Mesothelial cell of epicardium (in vitro differentiated cells): ENCODE results near the gene SOWAHD. TPM values are rescaled to one million over a fixed set of nuclear protein-coding genes. Genes with fewer than 3 reads are reported as not detected.

Experiments used
- DNase-seq, 2 experiments: peaks; one replicate each; pipeline ENCODE4 v3.0.0; 2021; ENCODE audit warnings: low spot score in 2 of 2; ENCODE audit not compliant: unreplicated experiment in 2 of 2
- H3K27ac Mint-ChIP-seq: 2 replicates; pipeline ENCODE4 v1.8.0; 2021; ENCODE audit warnings: mixed read lengths
- H3K27me3 Mint-ChIP-seq: 2 replicates; pipeline ENCODE4 v1.8.0; 2021; ENCODE audit warnings: low read depth, mixed read lengths
- H3K36me3 Mint-ChIP-seq: 2 replicates; pipeline ENCODE4 v1.8.0; 2021; ENCODE audit warnings: mixed read lengths
- H3K4me1 Mint-ChIP-seq: 2 replicates; pipeline ENCODE4 v1.8.0; 2021; ENCODE audit warnings: mixed read lengths
- H3K4me3 Mint-ChIP-seq: 2 replicates; pipeline ENCODE4 v1.8.0; 2021; ENCODE audit warnings: mild to moderate bottlenecking, moderate library complexity, mixed read lengths
- H3K9me3 Mint-ChIP-seq: 2 replicates; pipeline ENCODE4 v1.8.0; 2021; ENCODE audit warnings: mixed read lengths
- CTCF ChIP-seq: fragments of 200-600 bp; sonication (generic); IDR thresholded peaks from one replicate; pipeline ENCODE4 v1.5.0; 2021; ENCODE audit warnings: antibody characterized with exemption; ENCODE audit not compliant: unreplicated experiment
- total RNA-seq: library from RNA; stranded (reverse); gene quantifications from 3 replicates; pipeline ENCODE4 v1.2.1, GENCODE V29; 2021

Gene SOWAHD
- total RNA-seq, 1 donor from 2014 or later = not detected

GRCh38 chrX:119753639-119754257, 4.6 kb upstream of the SOWAHD start:
- Mint-ChIP-seq H3K4me1 (peaks cover 18% of the 10 kb centered on the region), H3K4me3 (no peak overlapping the region), H3K36me3 (peaks cover 2% of the 10 kb centered on the region), H3K27me3 (peaks cover 4% of the 10 kb centered on the region), H3K27ac (peak overlapping the region; percentile 59), H3K9me3 (peaks cover 12% of the 10 kb centered on the region)
- no peak for DNase-seq
- TF ChIP-seq CTCF = peak; percentile 44

GRCh38 chrX:119755981-119756533, 2.3 kb upstream of the SOWAHD start:
- Mint-ChIP-seq H3K36me3 (peaks cover 2% of the 10 kb centered on the region), H3K4me3 (no peak overlapping the region), H3K9me3 (peaks cover 7% of the 10 kb centered on the region), H3K27ac (no peak overlapping the region), H3K27me3 (peaks cover 19% of the 10 kb centered on the region), H3K4me1 (peaks cover 18% of the 10 kb centered on the region)
- no peak for DNase-seq
- TF ChIP-seq CTCF = no peak

GRCh38 chrX:119756926-119757635, 1.3 kb upstream of the SOWAHD start:
- peaks cover 19% of the 10 kb centered on the region for H3K27me3 Mint-ChIP-seq
- DNase-seq = no peak
- H3K4me3 Mint-ChIP-seq = peak overlapping the region; percentile 78
- peaks cover 3% of the 10 kb centered on the region for H3K9me3 Mint-ChIP-seq
- no peaks in the 10 kb centered on the region for H3K36me3 Mint-ChIP-seq
- peaks cover 18% of the 10 kb centered on the region for H3K4me1 Mint-ChIP-seq
- no peak for TF ChIP-seq CTCF
- H3K27ac Mint-ChIP-seq = no peak overlapping the region

- TF ChIP-seq CTCF = no peak
- H3K36me3 Mint-ChIP-seq = no peaks in the 10 kb centered on the region
Observed at GRCh38 chrX:119757646-119757978, 776 bp upstream of the SOWAHD start.

GRCh38 chrX:119758731-119759247, 401 bp downstream of the SOWAHD start:
- Mint-ChIP-seq H3K27me3 (peaks cover 19% of the 10 kb centered on the region), H3K9me3 (peaks cover 3% of the 10 kb centered on the region), H3K36me3 (no peaks in the 10 kb centered on the region), H3K4me1 (peaks cover 21% of the 10 kb centered on the region), H3K27ac (no peak overlapping the region), H3K4me3 (peak overlapping the region; percentile 53)
- peak in 1 of 2 experiments; percentile 56 for DNase-seq
- TF ChIP-seq CTCF = no peak

More at GRCh38 chrX:119757646-119757978, 776 bp upstream of the SOWAHD start:
- no peak overlapping the region for H3K27ac Mint-ChIP-seq
- peaks cover 3% of the 10 kb centered on the region for H3K9me3 Mint-ChIP-seq
- peaks cover 19% of the 10 kb centered on the region for H3K27me3 Mint-ChIP-seq
- peaks cover 16% of the 10 kb centered on the region for H3K4me1 Mint-ChIP-seq
- peak overlapping the region; percentile 78 for H3K4me3 Mint-ChIP-seq
- DNase-seq = no peak
